GM19238 (cell line): ENCODE results near the gene PC.
"Not testable (repeated sequence)": the region's sequence is repeated elsewhere in the genome, so short reads cannot be mapped to it uniquely, and the experiment has no call there.

Experiments
- DNase-seq: peaks from one replicate; pipeline ENCODE4 v3.0.0; 2011; ENCODE audit warnings: low spot score; ENCODE audit not compliant: insufficient read length

Gene PC

GRCh38 chr11:66800720-66801428 lies 157.3 kb downstream of the PC start:
- DNase-seq = peak; percentile 11

GRCh38 chr11:66799815-66800214 lies 158.4 kb downstream of the PC start:
- not testable (repeated sequence) for DNase-seq
